Stimulated activated CD8-positive, alpha-beta memory T cell treated with anti-CD3 and anti-CD28 coated beads, Interleukin-12 subunit alpha, Interleukin-12 subunit beta, amount 100 ng/mL, for 24 hours (primary cell): ENCODE data around the gene RAD51B.

Experiments used
- DNase-seq: peaks from one replicate; pipeline ENCODE4 v3.0.0-alpha.2; 2020; ENCODE audit errors: extremely low read depth

Gene RAD51B

DNA sequence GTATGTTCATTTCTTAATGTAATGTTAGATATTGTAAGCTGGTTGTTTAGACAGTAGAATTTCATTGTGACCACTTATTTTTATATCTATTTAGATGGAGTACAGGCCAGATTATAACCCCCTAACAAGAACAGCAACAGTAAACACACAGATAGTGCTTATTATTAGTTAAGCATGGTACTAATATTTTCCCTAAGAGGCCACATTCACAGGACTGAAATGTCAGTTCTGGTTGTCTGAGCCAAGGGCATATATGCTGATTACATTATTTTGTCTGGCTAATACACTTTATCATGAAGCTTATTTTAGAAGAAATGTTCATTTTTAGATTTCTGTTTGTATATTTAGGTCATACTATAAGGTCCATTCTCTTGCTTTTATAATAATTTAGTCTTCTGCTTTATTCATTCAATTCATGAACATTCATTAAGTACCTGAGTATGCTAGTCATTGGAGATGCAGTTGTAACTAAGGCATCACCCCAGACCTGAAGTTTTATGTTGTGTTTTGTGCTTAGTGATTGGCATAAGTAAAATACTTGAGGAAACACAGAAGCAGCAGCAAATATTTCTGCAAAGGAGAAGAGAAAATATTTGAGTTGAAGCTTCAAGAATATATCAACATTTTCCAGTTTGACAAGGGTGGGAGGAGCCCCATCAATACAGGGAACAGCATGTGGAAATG, 413.7 kb downstream of the RAD51B start:
- no peak for DNase-seq

DNA sequence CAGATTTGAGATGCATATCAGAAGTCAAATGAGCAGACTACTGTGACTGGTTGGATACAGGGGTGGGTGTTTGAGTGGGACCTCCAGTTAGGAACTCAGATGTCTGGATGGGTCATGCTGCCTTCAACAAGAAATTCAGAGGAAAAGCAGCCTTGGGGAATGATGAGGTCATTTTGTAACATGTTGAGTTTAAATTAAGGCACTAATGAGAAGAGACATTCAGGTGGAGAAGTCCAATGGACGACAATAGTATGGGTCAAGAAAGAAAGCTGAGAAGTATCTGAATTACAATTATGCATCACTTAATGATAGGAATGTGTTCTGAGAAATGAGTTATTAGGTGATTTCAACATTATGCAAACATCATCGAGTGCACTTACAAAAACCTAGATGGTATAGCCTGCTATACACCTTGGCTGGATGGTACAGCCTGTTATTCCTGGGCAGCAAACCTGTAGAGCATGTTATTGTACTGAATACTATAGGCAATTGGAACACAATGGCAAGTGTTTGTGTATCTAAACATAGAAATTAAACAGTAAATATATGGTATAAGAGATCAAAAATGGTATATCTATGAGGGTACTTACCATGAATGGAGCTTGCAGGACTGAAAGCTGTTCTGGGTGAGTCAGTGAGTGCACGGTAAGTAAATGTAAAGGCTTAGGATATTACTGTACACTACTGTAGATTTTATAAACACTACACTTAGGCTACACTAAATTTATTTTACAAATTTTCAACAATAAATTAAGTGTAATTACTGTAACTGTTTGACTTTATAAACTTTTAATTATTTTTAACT, 414.7 kb downstream of the RAD51B start:
- no peak for DNase-seq

DNA sequence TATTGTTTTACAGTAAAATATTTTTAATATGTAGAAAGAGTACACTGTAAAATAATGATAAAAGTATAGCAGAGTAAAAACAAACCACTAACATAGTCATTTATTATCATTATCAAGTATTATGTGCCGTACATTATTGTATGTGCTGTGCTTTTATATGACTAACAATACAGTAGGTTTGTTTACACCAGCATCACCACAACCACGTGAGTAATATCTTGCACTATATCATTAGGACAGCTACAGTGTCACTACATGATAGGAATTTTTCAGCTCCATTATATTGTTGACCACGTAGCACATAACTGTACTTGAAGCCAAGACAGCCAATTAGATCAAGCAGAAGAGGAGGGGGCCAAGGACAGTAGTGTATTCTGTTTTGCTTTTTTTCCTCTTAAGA, 415.4 kb downstream of the RAD51B start:
- DNase-seq, result no peak

DNA sequence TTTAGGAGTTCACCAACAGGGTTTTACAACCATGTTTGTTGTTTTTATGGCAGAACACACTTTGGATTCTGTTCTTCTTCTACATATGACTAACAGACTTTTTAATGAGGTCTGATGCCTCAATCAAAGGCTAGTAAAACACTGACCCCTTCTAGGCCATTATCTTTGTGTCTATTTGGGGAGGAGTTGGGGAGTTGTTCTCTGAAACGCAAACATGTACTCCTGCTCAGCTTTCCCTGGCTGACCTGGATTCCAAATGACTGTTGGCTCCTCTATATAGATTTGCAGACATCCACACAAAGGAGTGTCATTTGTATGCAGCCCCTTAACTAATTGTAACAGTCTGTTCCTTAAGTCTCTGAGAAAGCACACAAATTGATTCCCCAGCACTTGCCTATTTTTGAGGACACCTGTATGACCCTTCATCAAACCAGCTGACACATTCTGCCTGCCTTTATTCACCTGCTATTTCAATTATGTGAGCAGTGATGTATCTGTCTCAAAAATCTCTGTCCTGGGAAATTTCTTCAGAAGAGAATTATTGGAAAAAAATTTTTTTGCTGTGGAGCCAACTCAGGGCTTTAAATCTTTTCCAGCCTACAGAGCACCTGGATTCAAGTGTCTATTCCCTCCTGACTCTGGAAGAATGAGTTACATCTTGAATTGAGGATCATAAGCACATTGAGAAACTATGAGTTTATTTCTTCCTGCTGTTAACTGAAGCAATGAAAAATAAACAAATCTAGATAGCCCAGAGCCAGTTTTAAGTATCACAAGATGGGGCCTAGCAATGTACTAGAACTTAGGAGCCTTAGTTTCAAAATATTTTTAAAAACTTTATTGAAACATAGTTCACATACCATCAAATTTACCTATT, 417.2 kb downstream of the RAD51B start:
- DNase-seq, result no peak

DNA sequence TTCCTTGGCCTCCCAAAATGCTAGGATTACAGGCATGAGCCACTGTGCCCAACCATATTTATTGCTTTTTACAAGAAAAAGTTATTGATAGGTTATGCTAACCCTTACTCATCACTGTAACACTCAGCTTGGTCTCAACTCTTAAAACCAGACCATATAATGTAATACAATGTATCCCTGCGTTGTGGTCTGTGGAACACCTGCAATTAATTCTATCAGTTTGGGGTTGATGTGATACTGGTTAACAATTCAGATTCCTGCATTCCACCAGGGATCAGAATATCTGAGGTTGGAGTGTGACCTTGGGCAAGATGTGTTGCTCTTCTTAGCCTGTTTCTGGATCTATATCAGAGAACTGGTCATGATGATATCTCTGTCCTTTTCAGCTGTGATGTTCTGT, 419.0 kb downstream of the RAD51B start:
- no peak for DNase-seq

DNA sequence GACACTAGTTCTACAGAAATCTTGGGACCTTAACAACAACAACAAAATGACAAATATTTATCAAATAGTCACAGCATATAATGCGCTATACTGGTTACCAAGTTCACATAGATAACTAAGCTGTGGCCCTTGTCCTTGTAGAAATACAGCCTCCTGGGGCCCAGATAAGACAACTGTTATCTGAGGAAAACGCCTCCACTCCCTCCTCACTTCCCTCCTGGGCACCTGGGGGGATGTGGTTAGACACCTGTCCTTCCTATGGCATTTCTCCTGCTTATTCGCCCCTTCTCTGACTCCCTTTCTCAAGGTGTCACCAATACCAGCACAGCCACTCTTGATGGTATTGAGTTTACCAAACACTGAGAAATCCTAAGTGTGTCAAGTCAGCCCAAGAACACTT, 419.4 kb downstream of the RAD51B start:
- no peak for DNase-seq

DNA sequence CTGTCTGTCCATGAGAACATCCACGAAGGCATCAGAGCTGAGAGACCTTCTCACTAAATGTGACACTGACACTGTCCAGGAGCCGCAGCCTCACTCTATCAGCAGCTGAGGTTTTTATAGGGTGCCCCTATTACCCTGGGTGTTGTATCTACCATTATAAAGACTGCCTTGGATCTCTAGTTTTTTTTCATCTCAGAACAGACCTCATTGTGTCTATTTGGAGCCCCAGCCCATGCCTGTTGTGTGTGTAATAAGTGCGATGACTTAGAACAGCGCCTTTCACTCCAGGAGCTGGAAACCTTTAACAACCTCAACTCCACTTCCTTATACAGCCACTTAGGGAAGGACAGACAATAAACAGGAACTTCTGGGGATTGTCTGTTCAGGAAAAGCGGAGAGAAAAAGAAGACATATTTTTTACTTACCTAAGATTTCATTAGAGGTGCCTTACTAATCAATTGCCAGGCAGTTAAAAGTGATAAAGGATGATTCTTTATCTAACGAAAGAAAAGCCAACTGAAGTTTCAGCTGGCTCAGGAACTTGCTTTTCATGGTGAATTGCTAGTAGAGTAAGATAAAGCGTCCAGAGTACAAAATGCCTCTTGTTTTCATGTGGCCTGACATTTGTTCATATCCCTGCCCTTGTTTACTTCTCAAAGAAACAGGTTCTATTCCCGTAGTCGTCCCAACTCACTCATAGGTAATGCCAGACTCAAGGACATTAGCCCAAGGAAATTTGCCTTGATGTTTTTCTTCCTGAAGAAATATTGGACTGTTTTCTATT, 420.6 kb downstream of the RAD51B start:
- no peak for DNase-seq

DNA sequence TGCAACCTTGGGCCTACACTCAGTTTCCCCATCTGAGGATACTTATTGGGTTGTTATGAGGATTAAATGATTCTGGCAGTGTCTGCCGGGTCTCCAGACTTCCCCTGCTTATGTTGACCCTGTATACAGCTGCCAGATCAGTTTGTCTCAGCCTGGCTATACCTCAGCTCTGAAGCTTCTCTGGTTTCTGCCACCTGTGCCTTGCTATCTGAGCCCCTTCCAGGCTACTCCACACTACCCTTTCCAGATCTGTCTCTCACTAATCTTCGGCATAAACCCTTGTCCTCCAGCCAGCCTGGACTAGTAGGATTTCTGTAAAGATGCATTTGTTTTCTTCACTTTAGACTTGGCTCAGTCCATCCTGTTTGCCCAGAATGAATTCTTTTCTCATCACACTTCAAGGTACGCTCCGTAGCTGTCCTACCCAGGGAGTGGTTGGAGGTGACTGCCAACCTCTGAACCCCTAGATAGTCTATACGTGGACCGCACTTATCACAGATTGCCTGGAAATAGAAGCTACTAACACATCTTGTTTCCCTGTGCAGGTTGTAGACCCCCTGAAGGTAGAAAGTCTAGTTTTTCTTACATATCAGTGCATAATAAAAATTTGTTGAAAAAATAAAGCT, 422.4 kb downstream of the RAD51B start:
- DNase-seq, result no peak

DNA sequence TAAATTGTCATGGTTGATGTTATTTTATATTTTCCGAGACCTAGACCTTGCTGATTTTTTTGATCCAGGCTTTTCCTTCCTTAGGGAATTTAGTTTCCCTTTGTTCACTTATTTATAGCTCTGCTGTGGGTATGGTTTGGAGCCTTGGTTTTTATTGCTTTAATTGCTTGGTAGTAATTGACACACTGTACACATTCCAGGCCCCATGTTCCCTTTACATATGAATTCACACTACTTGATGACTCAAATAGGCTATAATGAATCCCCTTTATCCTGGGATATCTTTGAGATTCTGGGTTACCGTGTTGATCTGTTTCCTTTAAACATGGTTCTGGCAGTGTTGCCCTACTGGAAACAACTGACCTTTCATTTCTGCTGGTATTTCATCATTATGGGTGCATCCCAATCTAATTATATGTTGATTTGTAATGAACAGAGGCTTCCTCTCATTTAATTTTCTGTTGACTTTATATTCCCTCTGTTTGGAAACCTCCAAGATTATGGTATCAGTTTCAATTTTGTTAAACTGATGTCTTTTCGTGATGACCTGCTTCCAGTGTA, 424.0 kb downstream of the RAD51B start:
- DNase-seq, result no peak

DNA sequence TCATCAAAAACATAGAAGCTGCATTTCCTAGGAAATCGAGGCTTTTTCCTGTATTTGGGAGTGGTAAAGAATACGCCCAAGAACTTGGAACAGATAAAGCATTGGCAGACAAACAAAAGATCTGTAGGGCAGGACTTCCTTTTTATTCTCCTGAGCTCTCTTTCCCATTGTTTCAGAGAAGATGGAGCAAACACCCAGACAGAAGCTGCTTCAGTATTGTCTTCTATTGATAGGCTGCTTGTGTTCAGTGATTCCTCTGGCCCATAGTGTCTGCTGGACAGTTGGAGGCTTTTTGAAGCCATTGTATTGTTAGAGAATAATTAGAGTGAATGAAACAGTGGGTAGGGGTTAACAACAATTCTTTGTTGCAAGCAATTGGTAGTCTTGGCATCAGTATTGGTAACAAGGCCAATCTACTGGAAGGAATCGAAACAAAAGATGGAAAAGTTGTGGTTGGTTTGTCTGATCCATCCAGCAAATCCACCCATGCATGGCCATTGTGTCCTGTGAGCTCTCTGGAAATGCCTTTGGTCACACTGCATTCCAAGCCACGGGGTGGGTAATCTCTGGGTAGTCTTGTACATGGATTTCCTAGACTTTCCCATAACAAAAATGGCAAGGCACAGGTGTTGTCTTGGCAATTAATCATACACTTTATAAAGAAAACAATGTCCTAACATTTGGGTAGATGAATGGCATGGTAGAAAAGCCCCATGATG, 424.8 kb downstream of the RAD51B start:
- no peak for DNase-seq

DNA sequence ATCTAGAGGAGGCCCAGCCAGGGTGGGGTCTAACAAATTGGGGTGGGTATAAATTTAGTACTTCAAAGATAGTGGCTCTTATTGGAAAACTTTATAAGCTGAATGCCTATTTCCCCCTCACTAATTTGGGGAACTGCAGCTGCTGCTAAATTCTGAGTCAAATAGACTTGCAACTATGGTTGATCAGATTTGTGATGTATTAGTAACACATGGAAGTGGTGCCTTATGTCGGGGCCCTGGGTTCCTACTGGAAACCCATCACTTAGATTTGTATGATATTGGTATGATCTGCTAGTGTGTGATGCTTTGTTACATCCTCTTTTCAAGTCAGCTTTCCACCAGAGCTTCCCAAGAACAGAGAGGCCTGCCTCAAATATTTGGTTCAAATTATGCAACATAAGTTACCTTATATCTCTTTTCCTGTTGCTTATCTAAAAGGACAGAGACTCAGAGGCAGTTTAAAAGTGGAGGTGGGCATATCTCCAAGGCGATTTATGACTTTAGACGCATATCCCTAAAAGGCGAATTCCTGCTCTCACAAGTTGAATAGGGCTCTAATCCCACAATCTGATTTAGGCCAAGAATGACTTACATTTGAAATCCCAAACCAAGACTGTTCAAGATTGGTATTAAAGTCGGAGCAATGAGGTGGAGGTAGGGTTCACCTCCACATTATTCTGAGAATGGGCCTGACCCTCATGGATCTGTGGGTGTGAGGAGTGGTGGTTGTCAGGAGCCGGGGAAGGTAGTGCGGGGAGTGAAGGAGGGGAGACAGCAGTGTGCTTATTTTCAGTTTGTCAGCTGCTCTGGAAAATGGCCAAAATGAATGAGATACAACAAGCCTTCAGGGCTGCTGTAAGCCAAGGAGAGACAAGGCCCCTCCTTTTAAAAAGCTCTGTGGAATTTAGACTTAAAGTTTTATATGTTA, 425.8 kb downstream of the RAD51B start:
- DNase-seq, result no peak

DNA sequence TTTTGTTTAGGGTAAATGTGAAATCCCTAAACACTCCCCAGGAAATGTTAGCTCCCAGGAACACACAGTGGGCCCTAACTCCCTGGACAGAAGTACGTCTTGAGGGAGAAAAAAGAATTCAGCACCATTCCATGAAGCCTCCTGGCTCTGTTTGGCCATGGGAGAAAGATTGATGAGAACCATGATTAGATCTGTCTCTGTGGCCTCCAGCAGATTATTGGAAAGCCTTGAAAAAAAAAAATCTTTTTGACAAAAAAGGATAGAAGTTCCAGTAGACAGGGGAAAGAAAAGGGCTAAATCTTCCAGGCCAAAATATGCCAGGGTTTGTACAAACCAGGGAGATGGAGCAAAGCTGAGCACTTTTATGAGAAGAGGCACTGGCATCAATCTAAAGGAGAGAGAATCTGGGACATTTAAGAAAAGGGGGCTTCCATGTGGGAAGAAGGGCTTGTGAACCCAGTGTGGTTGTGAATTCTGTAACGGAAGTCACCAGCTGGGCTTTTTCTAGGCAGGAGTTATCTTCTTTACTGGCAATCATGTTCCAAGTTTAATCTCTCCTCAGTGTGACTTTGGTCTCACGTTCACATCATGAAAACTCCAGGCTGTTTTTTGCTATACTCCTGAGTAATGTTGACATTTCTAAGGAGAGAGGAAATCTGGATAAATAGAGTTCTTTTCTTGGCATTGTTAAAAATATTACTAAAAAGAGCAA, 426.7 kb downstream of the RAD51B start:
- DNase-seq, result no peak

DNA sequence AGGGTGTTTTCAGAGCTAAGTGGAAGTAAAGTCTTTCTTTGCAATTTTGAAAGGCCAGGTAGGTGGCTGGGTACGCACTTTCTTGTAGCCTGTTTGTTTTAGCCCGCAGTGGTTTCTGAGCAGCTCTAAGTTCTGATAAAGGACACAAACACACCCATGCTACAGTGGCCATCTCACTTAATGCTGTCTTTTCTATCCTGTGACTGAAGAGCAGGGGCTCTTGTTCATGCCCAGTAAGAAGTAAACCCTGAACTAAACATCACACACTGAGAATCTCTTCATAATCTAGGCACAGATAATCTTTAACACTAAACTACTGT, 427.2 kb downstream of the RAD51B start:
- DNase-seq, result no peak

DNA sequence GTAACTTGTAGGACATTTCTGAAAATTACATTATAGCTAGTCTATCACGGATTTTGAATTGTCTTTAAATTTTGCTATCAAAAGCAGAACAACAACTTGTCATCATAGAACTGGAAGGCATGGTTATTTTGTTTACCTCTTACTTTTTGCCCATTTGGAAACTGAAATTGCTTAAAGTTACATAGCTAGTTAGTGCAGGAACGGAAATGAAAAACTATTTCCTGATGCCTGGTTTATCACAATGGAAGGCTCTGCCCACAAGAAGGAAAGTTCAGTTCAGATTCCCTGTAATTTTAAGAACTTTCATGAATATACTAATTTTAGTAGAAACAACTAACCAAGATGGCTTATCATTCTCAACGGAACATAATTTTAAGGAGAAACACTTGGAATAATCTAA, 427.7 kb downstream of the RAD51B start:
- DNase-seq, result no peak

DNA sequence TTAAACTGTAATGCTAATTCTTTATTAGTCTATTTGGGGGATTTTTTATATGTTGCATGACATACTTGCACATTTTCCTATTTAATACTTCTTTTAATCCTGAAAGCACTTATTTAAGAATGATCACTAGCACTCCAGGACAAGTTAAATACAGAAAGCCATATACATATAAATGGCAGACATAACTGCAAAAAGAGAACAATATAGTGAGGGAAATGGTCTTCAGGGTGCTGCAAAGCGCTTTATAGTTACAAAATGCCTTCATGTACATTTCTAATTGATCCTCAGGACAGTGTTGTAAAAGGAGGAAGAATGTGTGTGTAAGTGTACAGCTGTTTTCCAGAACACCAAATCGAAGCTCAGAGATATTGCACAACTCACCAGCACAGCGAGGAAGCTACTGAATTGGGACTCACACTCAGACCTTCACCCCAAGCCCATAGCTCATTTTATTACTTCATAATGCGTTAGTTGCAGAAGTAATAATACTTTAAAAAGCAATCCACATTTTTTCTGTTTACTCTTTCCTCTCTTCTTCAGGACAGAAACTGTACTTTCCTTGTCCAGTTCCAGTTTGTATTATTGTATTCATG, 428.2 kb downstream of the RAD51B start:
- DNase-seq, result no peak

DNA sequence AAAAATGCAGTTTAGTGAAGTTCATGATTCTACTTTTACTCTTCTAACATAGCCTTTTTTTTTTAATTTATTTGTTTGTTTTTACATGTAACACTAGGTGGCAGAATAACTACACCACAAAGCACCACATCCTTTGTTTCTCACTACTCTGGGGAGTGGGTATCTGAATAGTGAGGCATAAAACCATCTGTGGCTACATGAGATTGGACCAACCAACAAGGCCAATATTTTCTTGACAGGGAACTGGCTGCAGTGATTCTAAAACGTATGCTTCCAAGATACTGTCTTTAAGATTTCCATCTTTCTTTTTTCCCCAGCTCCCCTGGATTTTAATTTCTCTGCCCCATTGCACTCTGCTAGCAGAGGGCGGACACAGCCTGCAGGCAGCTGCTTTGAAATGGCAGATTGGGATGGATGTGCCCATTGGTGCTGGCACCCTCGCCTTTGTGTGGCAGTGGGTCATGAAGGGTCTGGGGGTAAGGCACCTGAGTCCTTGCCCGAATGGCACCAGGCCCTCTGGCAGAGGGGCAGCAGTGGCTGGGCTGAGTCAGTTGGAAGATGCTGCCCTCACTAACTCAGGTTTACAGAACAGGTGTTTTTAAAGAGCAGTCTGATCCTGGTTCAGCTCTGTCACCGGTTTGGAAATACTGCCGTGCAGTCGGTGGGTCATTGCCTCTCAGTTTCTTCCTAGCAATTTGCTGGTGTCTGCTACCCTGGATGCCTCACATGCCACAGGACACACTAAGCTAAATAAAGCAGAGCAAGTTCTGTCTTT, 429.1 kb downstream of the RAD51B start:
- DNase-seq, result no peak

DNA sequence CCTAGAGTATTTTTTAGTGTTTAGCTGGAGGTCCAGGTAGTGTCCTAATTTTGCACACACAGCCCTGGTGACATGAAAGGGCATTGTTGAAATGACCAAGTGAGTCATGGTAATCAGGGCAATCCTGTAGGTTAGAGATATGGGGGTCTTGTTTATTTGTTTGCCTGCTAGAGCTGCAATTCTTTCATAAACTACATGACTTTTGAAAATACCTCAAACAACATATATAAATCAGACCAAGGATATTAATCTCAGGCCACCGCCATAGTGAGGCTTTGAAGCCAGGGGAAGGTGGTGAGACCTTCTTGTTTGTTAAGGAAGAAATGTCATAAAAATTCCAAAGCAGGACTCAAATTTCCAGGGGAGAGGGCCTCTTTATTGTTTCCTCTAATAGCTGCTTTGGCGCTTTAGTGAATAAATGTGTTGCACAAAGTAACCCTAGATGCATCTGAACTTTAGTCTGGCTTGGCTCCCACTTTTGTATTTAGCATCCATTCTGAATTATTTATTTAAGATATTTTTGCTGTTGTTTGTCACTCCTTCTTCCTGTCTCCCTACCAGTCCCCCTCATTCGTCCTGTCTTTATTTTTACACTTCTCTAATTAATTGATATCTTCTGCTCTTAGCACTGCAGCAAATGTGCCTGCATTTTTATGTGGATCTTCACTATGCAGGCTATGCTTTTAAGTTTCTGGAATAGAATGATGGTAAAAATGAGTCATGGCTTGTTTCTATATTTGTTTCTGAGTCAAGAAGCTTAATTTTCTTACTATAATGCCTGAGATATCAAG, 430.3 kb downstream of the RAD51B start:
- no peak for DNase-seq
